ENCODE results near the gene SMCHD1. TPM values are rescaled to one million over a fixed set of nuclear protein-coding genes. Genes with fewer than 3 reads are reported as not detected.
A peak's percentile ranks its signal among the peaks of the same experiment; 100 is the strongest.

SMCHD1 gene
- total RNA-seq, 6 experiments from 2014 or later, result 19.4 to 30.4 (median 26.4) TPM

DNA sequence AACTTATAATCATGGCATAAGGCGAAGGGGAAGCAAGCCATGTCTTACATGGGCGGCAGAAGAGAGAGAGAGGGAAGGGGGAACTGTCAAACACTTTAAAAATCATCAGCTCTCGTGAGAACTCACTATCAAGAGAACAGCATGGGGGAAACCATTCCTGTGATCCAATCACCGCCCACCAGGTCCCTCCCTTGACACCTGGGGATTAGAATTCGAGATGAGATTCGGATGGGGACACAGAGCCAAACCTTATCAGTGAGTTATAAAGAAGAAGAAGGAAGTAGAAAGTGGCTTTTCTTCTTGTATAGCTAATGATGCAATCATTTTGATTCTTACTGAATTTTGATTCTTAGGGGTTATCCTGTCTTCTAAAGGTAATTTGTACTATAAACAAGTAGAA is 51.4 kb downstream of the SMCHD1 start:
- no peaks in the 10 kb centered on the region; the same call in 1 of the 2 replicates for H3K27me3 Mint-ChIP-seq (ENCODE audit: insufficient read depth)
- TF ChIP-seq, protein P1, sequence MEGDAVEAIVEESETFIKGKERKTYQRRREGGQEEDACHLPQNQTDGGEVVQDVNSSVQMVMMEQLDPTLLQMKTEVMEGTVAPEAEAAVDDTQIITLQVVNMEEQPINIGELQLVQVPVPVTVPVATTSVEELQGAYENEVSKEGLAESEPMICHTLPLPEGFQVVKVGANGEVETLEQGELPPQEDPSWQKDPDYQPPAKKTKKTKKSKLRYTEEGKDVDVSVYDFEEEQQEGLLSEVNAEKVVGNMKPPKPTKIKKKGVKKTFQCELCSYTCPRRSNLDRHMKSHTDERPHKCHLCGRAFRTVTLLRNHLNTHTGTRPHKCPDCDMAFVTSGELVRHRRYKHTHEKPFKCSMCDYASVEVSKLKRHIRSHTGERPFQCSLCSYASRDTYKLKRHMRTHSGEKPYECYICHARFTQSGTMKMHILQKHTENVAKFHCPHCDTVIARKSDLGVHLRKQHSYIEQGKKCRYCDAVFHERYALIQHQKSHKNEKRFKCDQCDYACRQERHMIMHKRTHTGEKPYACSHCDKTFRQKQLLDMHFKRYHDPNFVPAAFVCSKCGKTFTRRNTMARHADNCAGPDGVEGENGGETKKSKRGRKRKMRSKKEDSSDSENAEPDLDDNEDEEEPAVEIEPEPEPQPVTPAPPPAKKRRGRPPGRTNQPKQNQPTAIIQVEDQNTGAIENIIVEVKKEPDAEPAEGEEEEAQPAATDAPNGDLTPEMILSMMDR (IDR thresholded peaks at IDR 0.05), result no peak
- peaks cover 14% of the 10 kb centered on the region for H3K4me1 Mint-ChIP-seq (ENCODE audit: low read depth)
- H3K9me3 Mint-ChIP-seq, result no peaks in the 10 kb centered on the region
- H3K36me3 Mint-ChIP-seq (ENCODE audit: low read depth), result peaks cover 42% of the 10 kb centered on the region
- no peak overlapping the region for H3K4me3 Mint-ChIP-seq
- no peak for DNase-seq
- H3K27ac Mint-ChIP-seq, result no peak overlapping the region

DNA sequence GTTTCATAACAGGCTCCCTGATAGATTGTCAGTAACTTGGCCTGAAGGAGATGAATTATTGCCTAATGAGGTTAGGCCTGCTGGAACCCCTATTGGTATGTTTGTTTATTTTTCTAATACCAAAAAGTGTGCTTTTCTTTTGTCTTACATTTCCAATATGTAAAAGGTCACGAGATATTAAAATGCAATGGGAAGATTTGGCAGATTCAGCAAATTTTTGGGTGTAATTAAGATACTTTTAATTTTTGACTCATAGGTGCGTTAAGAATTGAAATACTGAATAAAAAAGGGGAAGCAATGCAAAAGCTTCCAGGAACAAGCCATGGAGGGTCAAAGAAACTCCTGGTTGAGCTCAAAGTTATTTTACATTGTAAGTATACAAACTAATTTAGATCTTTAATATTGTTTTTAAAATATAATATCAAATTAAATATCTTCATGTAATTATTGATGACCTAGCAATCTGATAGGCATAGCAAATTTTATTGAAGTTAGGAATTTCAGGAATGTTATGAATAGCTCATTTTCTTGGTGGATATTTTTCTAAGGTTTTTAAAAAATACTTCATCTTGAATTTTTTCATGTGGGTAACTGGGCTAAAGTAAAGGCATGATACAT is 52.1 kb downstream of the SMCHD1 start:
- Mint-ChIP-seq H3K4me1 (ENCODE audit: low read depth) (peaks cover 18% of the 10 kb centered on the region), H3K27ac (no peak overlapping the region), H3K27me3 (ENCODE audit: insufficient read depth) (no peaks in the 10 kb centered on the region; the same call in 1 of the 2 replicates), H3K36me3 (ENCODE audit: low read depth) (peaks cover 50% of the 10 kb centered on the region), H3K4me3 (no peak overlapping the region), H3K9me3 (no peaks in the 10 kb centered on the region)
- DNase-seq, result no peak
- TF ChIP-seq, protein P1 (IDR thresholded peaks at IDR 0.05), result no peak

DNA sequence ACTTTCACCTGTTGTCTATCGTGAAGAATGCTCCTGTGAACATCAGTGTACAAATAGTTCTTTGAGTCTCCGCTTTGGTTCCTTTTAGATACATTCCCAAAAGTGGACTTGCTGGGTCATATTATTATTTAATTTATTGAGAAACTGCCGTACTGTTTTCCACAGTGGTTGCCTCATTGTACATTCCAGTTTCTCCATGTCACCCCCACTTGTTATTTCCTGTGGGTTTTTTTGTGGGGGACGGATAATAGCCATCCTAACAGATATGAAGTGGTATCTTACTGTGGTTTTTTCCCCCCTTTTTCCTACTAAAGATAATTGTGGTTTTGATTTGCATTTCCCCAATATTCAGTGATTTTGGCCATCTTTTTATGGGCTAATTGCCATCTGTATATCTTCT is 53.8 kb downstream of the SMCHD1 start:
- TF ChIP-seq, protein P1 (IDR thresholded peaks at IDR 0.05), result no peak
- no peak for DNase-seq
- Mint-ChIP-seq H3K4me1 (ENCODE audit: low read depth) (peaks cover 23% of the 10 kb centered on the region), H3K36me3 (ENCODE audit: low read depth) (peaks cover 47% of the 10 kb centered on the region), H3K9me3 (no peaks in the 10 kb centered on the region), H3K4me3 (no peak overlapping the region), H3K27ac (no peak overlapping the region), H3K27me3 (ENCODE audit: insufficient read depth) (no peaks in the 10 kb centered on the region; the same call in 1 of the 2 replicates)

DNA sequence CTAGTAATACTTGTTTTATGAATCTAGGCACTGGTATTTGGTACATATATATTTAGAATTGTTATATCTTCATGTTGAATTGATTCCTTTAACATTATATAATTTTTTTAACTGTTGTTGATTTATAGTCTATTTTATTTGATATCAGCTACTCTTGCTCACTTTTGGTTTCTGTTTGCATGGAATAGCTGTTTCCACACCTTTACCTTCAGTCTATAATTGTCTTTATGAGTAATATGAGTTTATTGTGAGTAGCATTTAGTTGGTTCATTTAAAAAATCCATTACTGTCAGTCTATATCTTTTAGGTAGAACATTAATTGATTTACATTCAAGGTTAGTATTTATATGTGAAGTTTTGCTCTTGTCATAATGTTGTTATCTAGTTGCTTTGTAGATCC is 58.6 kb downstream of the SMCHD1 start:
- TF ChIP-seq, protein P1 (IDR thresholded peaks at IDR 0.05), result no peak
- no peak overlapping the region for H3K27ac Mint-ChIP-seq
- no peak overlapping the region for H3K4me3 Mint-ChIP-seq
- peaks cover 31% of the 10 kb centered on the region for H3K4me1 Mint-ChIP-seq (ENCODE audit: low read depth)
- H3K36me3 Mint-ChIP-seq (ENCODE audit: low read depth), result peaks cover 51% of the 10 kb centered on the region
- no peaks in the 10 kb centered on the region for H3K9me3 Mint-ChIP-seq
- DNase-seq, result no peak
- peaks cover 1% of the 10 kb centered on the region; the same call in 1 of the 2 replicates for H3K27me3 Mint-ChIP-seq (ENCODE audit: insufficient read depth)

DNA sequence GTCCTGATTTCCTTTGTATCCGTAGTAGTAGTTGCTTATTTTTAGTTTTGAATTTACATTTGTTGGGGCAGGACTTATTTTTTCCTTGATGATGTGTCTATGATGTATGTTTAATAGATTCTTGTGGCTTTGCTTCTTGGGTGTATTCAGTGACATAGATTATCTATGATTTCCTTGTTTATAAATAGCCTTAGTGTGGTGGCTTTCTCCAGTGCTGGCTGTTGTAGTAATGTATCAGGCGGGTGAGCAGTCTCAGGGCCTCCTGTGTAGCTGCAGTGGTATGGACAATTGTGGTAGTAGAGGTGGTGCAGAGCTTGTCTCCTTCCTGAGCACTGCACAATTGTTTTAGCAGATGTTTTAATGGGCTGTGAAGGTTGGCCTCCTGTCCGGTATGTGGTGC is 60.5 kb downstream of the SMCHD1 start:
- TF ChIP-seq, protein P1 (IDR thresholded peaks at IDR 0.05), result no peak
- Mint-ChIP-seq H3K9me3 (no peaks in the 10 kb centered on the region), H3K27me3 (ENCODE audit: insufficient read depth) (peaks cover 1% of the 10 kb centered on the region; the same call in 1 of the 2 replicates), H3K4me1 (ENCODE audit: low read depth) (peaks cover 31% of the 10 kb centered on the region), H3K4me3 (no peak overlapping the region), H3K27ac (peak overlapping the region; percentile 58), H3K36me3 (ENCODE audit: low read depth) (peaks cover 40% of the 10 kb centered on the region)
- peak; percentile 55 for DNase-seq

Data from HFFc6 (cell line).